ENCODE data around the gene CHN2.

CHN2 gene

GRCh38 chr7:29309041-29309854 is 114.7 kb downstream of the CHN2 start:
- H3K4me3 ChIP-seq (ENCODE audit: low read depth, low read length): no peak overlapping the region
- TF ChIP-seq CTCF (IDR thresholded peaks at IDR 0.05; ENCODE audit: borderline replicate concordance, insufficient read depth, low read depth, low read length): no peak

- H3K4me3 ChIP-seq (ENCODE audit: low read depth, low read length): no peak overlapping the region
- no peak for TF ChIP-seq CTCF (IDR thresholded peaks at IDR 0.05; ENCODE audit: borderline replicate concordance, insufficient read depth, low read depth, low read length)
These were observed 116.0 kb downstream of the CHN2 start for GRCh38 chr7:29310625-29311024.

- H3K4me3 ChIP-seq (ENCODE audit: low read depth, low read length): no peak overlapping the region
- TF ChIP-seq CTCF (IDR thresholded peaks at IDR 0.05; ENCODE audit: borderline replicate concordance, insufficient read depth, low read depth, low read length): no peak
These were observed 116.7 kb downstream of the CHN2 start for GRCh38 chr7:29311314-29311713.

- H3K4me3 ChIP-seq (ENCODE audit: low read depth, low read length): no peak overlapping the region
- no peak for TF ChIP-seq CTCF (IDR thresholded peaks at IDR 0.05; ENCODE audit: borderline replicate concordance, insufficient read depth, low read depth, low read length)
These were observed 119.6 kb downstream of the CHN2 start for GRCh38 chr7:29314148-29314547.

- no peak for TF ChIP-seq CTCF (IDR thresholded peaks at IDR 0.05; ENCODE audit: borderline replicate concordance, insufficient read depth, low read depth, low read length)
These were observed 120.7 kb downstream of the CHN2 start for GRCh38 chr7:29315122-29315891.

GRCh38 chr7:29315892-29316270 is 121.3 kb downstream of the CHN2 start:
- no peak overlapping the region for H3K4me3 ChIP-seq (ENCODE audit: low read depth, low read length)
- no peak for TF ChIP-seq CTCF (IDR thresholded peaks at IDR 0.05; ENCODE audit: borderline replicate concordance, insufficient read depth, low read depth, low read length)

More at GRCh38 chr7:29315122-29315891, 120.7 kb downstream of the CHN2 start:
- no peak overlapping the region for H3K4me3 ChIP-seq (ENCODE audit: low read depth, low read length)
